H1 (cell line): ENCODE data around the gene EVA1C. TPM values are rescaled to one million over a fixed set of nuclear protein-coding genes. Genes with fewer than 3 reads are reported as not detected.

Experiments used
- CTCF ChIA-PET: fragments of 300-600 bp; sonication (Branson Sonifier 250); formaldehyde crosslinking; loops from one replicate; lab custom pipeline; 2021; ENCODE audit not compliant: partially characterized antibody; lab: Charles Lee
- POLR2A ChIA-PET: fragments of 300-600 bp; sonication (Branson Sonifier 250); formaldehyde crosslinking; loops from one replicate; lab custom pipeline; 2021; ENCODE audit warnings: inconsistent platforms; ENCODE audit not compliant: partially characterized antibody; lab: Charles Lee
- DNase-seq, 2 experiments: peaks; one replicate each; pipeline versions ENCODE4 v3.0.0 to v3.0.0-alpha.2; 2010 to 2022; ENCODE audit warnings: low spot score in 2 of 2, low read depth in 1 of 2, mixed read lengths in 1 of 2
- FAIRE-seq: peaks from 2 replicates; lab custom pipeline; 2011; peaks lifted over from hg19 to GRCh38; lab: Jason Lieb, UNC
- H2AFZ ChIP-seq: 2 replicates; pipeline ENCODE4 v1.8.1; 2012; ENCODE audit warnings: low read length, inconsistent platforms
- H2AK5ac ChIP-seq: 2 replicates; pipeline ENCODE4 v1.6.1; 2013; ENCODE audit warnings: low read depth, low read length
- H2BK120ac ChIP-seq: replicated peaks from 2 replicates; pipeline ENCODE3; 2013; ENCODE audit warnings: low read depth, low read length, inconsistent platforms
- H2BK12ac ChIP-seq: 2 replicates; pipeline ENCODE4 v1.6.1; 2013; ENCODE audit warnings: low read depth, low read length
- H2BK15ac ChIP-seq: 2 replicates; pipeline ENCODE4 v1.6.1; 2013; ENCODE audit warnings: low read length
- H2BK20ac ChIP-seq: 2 replicates; pipeline ENCODE4 v1.6.1; 2013; ENCODE audit warnings: low read length
- H2BK5ac ChIP-seq: 2 replicates; pipeline ENCODE4 v1.6.1; 2013; ENCODE audit warnings: low read depth, low read length
- H3K14ac ChIP-seq: 2 replicates; pipeline ENCODE4 v1.6.1; 2013; ENCODE audit warnings: inconsistent platforms; ENCODE audit not compliant: insufficient read length
- H3K18ac ChIP-seq: 2 replicates; pipeline ENCODE4 v1.6.1; 2013; ENCODE audit warnings: low read length; ENCODE audit errors: extremely low read depth
- H3K23ac ChIP-seq: 2 replicates; pipeline ENCODE4 v1.6.1; 2013; ENCODE audit warnings: inconsistent platforms; ENCODE audit not compliant: insufficient read length
- H3K23me2 ChIP-seq: 2 replicates; pipeline ENCODE4 v1.6.1; 2013; ENCODE audit warnings: low read depth, low read length
- H3K27ac ChIP-seq: 2 replicates; pipeline ENCODE4 v1.6.1; 2011; ENCODE audit warnings: low read depth, low read length, inconsistent platforms
- H3K27me3 ChIP-seq, 4 experiments: replicated peaks in 1 of 4; 1 replicate in 1 of 4; 2 replicates in 3 of 4; pipeline versions ENCODE4 v1.6.1 to v1.8.1; 2011 to 2013; ENCODE audit warnings: low read length in 3 of 4, mild to moderate bottlenecking in 3 of 4, inconsistent platforms in 2 of 4, mixed read lengths in 2 of 4, moderate library complexity in 1 of 4; ENCODE audit not compliant: control insufficient read depth in 3 of 4, insufficient read depth in 3 of 4; ENCODE audit errors: extremely low read depth in 1 of 4
- H3K36me3 ChIP-seq, 4 experiments: 2 replicates each; pipeline versions ENCODE4 v1.6.1 to v1.8.1; 2011 to 2013; ENCODE audit warnings: mild to moderate bottlenecking in 4 of 4, low read length in 3 of 4, moderate library complexity in 2 of 4, control low read depth in 1 of 4, inconsistent platforms in 1 of 4; ENCODE audit not compliant: insufficient read depth in 4 of 4, control insufficient read depth in 2 of 4
- H3K4ac ChIP-seq: replicated peaks from 2 replicates; pipeline ENCODE3; 2013; ENCODE audit warnings: low read length, low read depth, mixed read lengths, inconsistent platforms; ENCODE audit not compliant: insufficient read length
- H3K4me1 ChIP-seq, 4 experiments: replicated peaks in 1 of 4; 1 replicate in 1 of 4; 2 replicates in 3 of 4; pipeline versions ENCODE4 v1.6.1 to v1.8.1; 2011 to 2013; ENCODE audit warnings: low read length in 3 of 4, inconsistent platforms in 2 of 4, mixed read lengths in 1 of 4; ENCODE audit not compliant: insufficient read depth in 4 of 4, control insufficient read depth in 3 of 4
- H3K4me2 ChIP-seq, 2 experiments: 2 replicates each; pipeline versions ENCODE4 v1.6.1 to v1.8.1; 2011 to 2013; ENCODE audit warnings: low read depth in 2 of 2, low read length in 2 of 2, control low read depth in 1 of 2, inconsistent platforms in 1 of 2, mild to moderate bottlenecking in 1 of 2; ENCODE audit not compliant: insufficient read depth in 1 of 2
- H3K4me3 ChIP-seq, 4 experiments: fragments of 200-600, 300-600 bp in 1 of 4; sonication (generic), shearing (Covaris generic), sonication (Bioruptor Twin) in 1 of 4; 2 replicates each; pipeline versions ENCODE4 v1.5.1 to v1.8.1; 2011 to 2016; ENCODE audit warnings: low read length in 4 of 4, low read depth in 3 of 4, control low read depth in 2 of 4, inconsistent platforms in 2 of 4, mild to moderate bottlenecking in 2 of 4, mixed read lengths in 1 of 4, moderate library complexity in 1 of 4; ENCODE audit not compliant: insufficient read depth in 2 of 4; ENCODE audit errors: extremely low read depth in 1 of 4
- H3K56ac ChIP-seq: replicated peaks from 2 replicates; pipeline ENCODE3; 2013; ENCODE audit warnings: low read depth, mild to moderate bottlenecking, mixed read lengths, low read length, inconsistent platforms; ENCODE audit not compliant: insufficient read length
- H3K79me1 ChIP-seq: 2 replicates; pipeline ENCODE4 v1.6.1; 2013; ENCODE audit warnings: low read depth, low read length, control low read depth
- H3K79me2 ChIP-seq, 2 experiments: 2 replicates each; pipeline versions ENCODE4 v1.6.1 to v1.8.1; 2012 to 2013; ENCODE audit warnings: low read length in 2 of 2, mild to moderate bottlenecking in 2 of 2, inconsistent platforms in 1 of 2; ENCODE audit not compliant: insufficient read depth in 2 of 2, control insufficient read depth in 1 of 2
- H3K9ac ChIP-seq, 4 experiments: replicated peaks in 1 of 4; 1 replicate in 1 of 4; 2 replicates in 3 of 4; pipeline versions ENCODE4 v1.6.1 to v1.8.1; 2011 to 2013; ENCODE audit warnings: low read depth in 3 of 4, low read length in 3 of 4, control low read depth in 2 of 4, mild to moderate bottlenecking in 2 of 4, moderate library complexity in 2 of 4, inconsistent platforms in 1 of 4; ENCODE audit errors: extremely low read depth in 1 of 4
- H3K9me3 ChIP-seq, 2 experiments: 2 replicates each; pipeline versions ENCODE4 v1.6.1 to v1.8.1; 2012 to 2013; ENCODE audit warnings: mild to moderate bottlenecking in 2 of 2, moderate library complexity in 2 of 2, control low read depth in 1 of 2, inconsistent platforms in 1 of 2, low read depth in 1 of 2, low read length in 1 of 2, mixed read lengths in 1 of 2; ENCODE audit not compliant: insufficient read depth in 2 of 2
- H4K20me1 ChIP-seq, 2 experiments: replicated peaks in 1 of 2; 2 replicates each; pipeline versions ENCODE3 to v1.8.1; 2011 to 2013; ENCODE audit warnings: inconsistent platforms in 2 of 2, low read length in 2 of 2, mild to moderate bottlenecking in 1 of 2; ENCODE audit not compliant: insufficient read depth in 2 of 2, control insufficient read depth in 1 of 2
- H4K5ac ChIP-seq: 2 replicates; pipeline ENCODE4 v1.6.1; 2013; ENCODE audit warnings: low read length, low read depth, mixed read lengths, inconsistent platforms; ENCODE audit not compliant: insufficient read length
- H4K8ac ChIP-seq: 2 replicates; pipeline ENCODE4 v1.8.0; 2013; ENCODE audit warnings: mild to moderate bottlenecking, moderate library complexity, low read length, inconsistent platforms; ENCODE audit not compliant: insufficient read depth; ENCODE audit errors: extremely low read depth
- H4K91ac ChIP-seq: replicated peaks from 2 replicates; pipeline ENCODE3; 2013; ENCODE audit warnings: low read length, mixed read lengths, inconsistent platforms; ENCODE audit not compliant: insufficient read length
- RFX5 ChIP-seq: IDR thresholded peaks from 2 replicates; pipeline ENCODE4 v1.6.1; 2011; ENCODE audit warnings: low read depth, low read length, improper control_type of control experiment, borderline replicate concordance
- SIN3A ChIP-seq, 2 experiments: IDR thresholded peaks in 1 of 2; conservative IDR thresholded peaks in 1 of 2; 2 replicates each; pipeline ENCODE4 v1.6.1; 2011 to 2012; ENCODE audit warnings: low read length in 2 of 2, improper control_type of control experiment in 1 of 2, low read depth in 1 of 2, mild to moderate bottlenecking in 1 of 2
- SP4 ChIP-seq: IDR thresholded peaks from 2 replicates; pipeline ENCODE4 v1.6.1; 2012; ENCODE audit warnings: low read length, inconsistent platforms
- TBP ChIP-seq: IDR thresholded peaks from 2 replicates; pipeline ENCODE4 v1.6.1; 2011; ENCODE audit warnings: low read depth, low read length, improper control_type of control experiment
- WGBS, 2 experiments: shearing (Covaris generic) in 1 of 2; methylation state at CpG; one replicate each; pipeline versions ENCODE4 v1.1.6 to v1.1.7; 2013 to 2015; ENCODE audit warnings: low lambda C conversion rate in 2 of 2, mixed read lengths in 2 of 2, inconsistent platforms in 1 of 2, low coverage in 1 of 2, missing lambda C conversion rate in 1 of 2; ENCODE audit not compliant: insufficient replicate concordance in 2 of 2, insufficient coverage in 1 of 2, insufficient read length in 1 of 2; ENCODE audit errors: extremely low coverage in 1 of 2, missing lambda C conversion rate in 1 of 2; 5-methylcytosine and 5-hydroxymethylcytosine counted together
- polyA plus RNA-seq, 7 experiments: library from polyadenylated mRNA; depleted of rRNA in 3 of 7; stranded (reverse) in 5 of 7; unstranded in 2 of 7; fragments of >200 nt in 5 of 7; fragments of 200-250 nt in 2 of 7; gene quantifications; 1 replicate in 5 of 7; 2 replicates in 1 of 7; 4 replicates in 1 of 7; pipeline versions ENCODE4 v1.2.1 to v1.2.3, GENCODE V29; 2011 to 2013; ENCODE audit warnings: missing spikeins in 2 of 7, mixed read lengths in 2 of 7
- total RNA-seq: library from RNA; stranded (reverse); fragmentation: NEBNext Ultra II Directional; extraction: Animal tissue kit (Norgen Biotek cat#: 25700); gene quantifications from 2 replicates; pipeline ENCODE4 v1.2.1, GENCODE V29; 2021

EVA1C gene
- total and polyA plus RNA-seq, 2 of the 8 experiments (the other 6 are each of a cell fraction or from before 2014, with no cell fraction given), result 2.6 to 3.6 TPM

GRCh38 chr21:32515874-32516273, 103.4 kb downstream of the EVA1C start:
- DNase-seq (no peak), FAIRE-seq (no peak)
- Histone ChIP-seq H4K91ac (no peak overlapping the region), H3K4me1 (no peaks in the 10 kb centered on the region), H2BK15ac (no peak overlapping the region), H3K23ac (no peak overlapping the region), H3K36me3 (no peaks in the 10 kb centered on the region), H2AFZ (no peak overlapping the region), H3K27ac (no peak overlapping the region), H2BK120ac (no peak overlapping the region), H3K56ac (no peak overlapping the region), H2BK12ac (no peak overlapping the region), H3K27me3 (no peaks in the 10 kb centered on the region), H3K9ac (no peak overlapping the region), H3K4me2 (no peak overlapping the region), H3K4me3 (no peak overlapping the region), H4K8ac (no peak overlapping the region), H4K20me1 (no peaks in the 10 kb centered on the region), H2AK5ac (no peak overlapping the region), H3K9me3 (no peaks in the 10 kb centered on the region), H2BK20ac (no peak overlapping the region), H3K14ac (no peak overlapping the region), H2BK5ac (no peak overlapping the region), H4K5ac (no peak overlapping the region), H3K23me2 (no peaks in the 10 kb centered on the region; the same call in 1 of the 2 replicates), H3K18ac (no peak overlapping the region), H3K79me1 (no peaks in the 10 kb centered on the region; the same call in 1 of the 2 replicates), H3K4ac (no peak overlapping the region), H3K79me2 (no peaks in the 10 kb centered on the region)
- ChIA-PET CTCF (interaction anchor here (0.7 to 2.4 kb wide), 8 partner anchors 9 to 114 kb away, joined by 3 to 14 read pairs (median 4); no protein-coding TSS in a partner anchor), POLR2A (interaction anchor here (1.0 kb wide), 1 partner anchor 45 kb away, joined by 3 read pairs; no protein-coding TSS in a partner anchor)
- WGBS, 2 experiments, result 86% methylated on average over 5 of the region's 5 CpGs; no CpG with 5 or more reads in 1 of the 2 experiments
- TF ChIP-seq TBP (no peak), RFX5 (no peak), SIN3A (conservative IDR thresholded peaks at IDR 0.05 in 1 of 2, IDR thresholded peaks at IDR 0.05 in 1 of 2; ENCODE audit: low read depth in 1 of 2, low read length in 2 of 2) (no peak), SP4 (no peak)
